ENCODE results near the gene THSD7A. TPM values are rescaled to one million over a fixed set of nuclear protein-coding genes. Genes with fewer than 3 reads are reported as not detected.

THSD7A gene
- total and polyA plus RNA-seq, 9 of the 15 experiments (the other 6 are each of a cell fraction or from before 2014, with no cell fraction given), result 0.01 to 0.02 TPM; not detected in 7

GRCh38 chr7:11424006-11424405, 408.0 kb downstream of the THSD7A start (continued):
- no peak for TF ChIP-seq ZNF609 (CRISPR knock-in tag; IDR thresholded peaks at IDR 0.05; ENCODE audit: borderline replicate concordance)
- no peak for TF ChIP-seq HDGF (IDR thresholded peaks at IDR 0.05)
- no peak for TF ChIP-seq E2F4 (CRISPR knock-in tag; IDR thresholded peaks at IDR 0.05; ENCODE audit: low read depth)
- TF ChIP-seq SP1 (CRISPR knock-in tag; IDR thresholded peaks at IDR 0.05), result no peak
- TF ChIP-seq HNRNPUL1 (IDR thresholded peaks at IDR 0.05; ENCODE audit: low read length), result no peak
- no peak for TF ChIP-seq FOXA3 (CRISPR knock-in tag; conservative IDR thresholded peaks at IDR 0.05 in 1 of 2, IDR thresholded peaks at IDR 0.05 in 1 of 2)
- TF ChIP-seq SNIP1 (IDR thresholded peaks at IDR 0.05; ENCODE audit: low read depth), result no peak
- no peak for TF ChIP-seq HNRNPK (IDR thresholded peaks at IDR 0.05; ENCODE audit: low read depth, low read length, poor library complexity, severe bottlenecking)
